Stimulated activated naive B cell treated with anti-CD40 and anti-IgM and Interleukin-4, amounts not matched to agents 10 μg/mL and 1 μg/mL and 100 μg/mL, for 72 hours (primary cell): ENCODE data around the gene GARIN6.
"Not testable (repeated sequence)": the region's sequence is repeated elsewhere in the genome, so short reads cannot be mapped to it uniquely, and the experiment has no call there.

Experiments used
- ATAC-seq, 2 donors: fragments of 150-1000 bp; cut with Tn5 transposase; replicated peaks; 2 replicates each; pipeline ENCODE4 v1.10.0; 2021; ENCODE audit warnings: moderate library complexity in 1 of 2
- DNase-seq: peaks from one replicate; pipeline ENCODE4 v3.0.0; 2021
- H3K27ac Mint-ChIP-seq: one replicate; pipeline ENCODE4 v1.8.0; 2022; ENCODE audit warnings: mild to moderate bottlenecking, mixed read lengths
- H3K27me3 Mint-ChIP-seq, 2 donors: one replicate each; pipeline ENCODE4 v1.8.0; 2022; ENCODE audit warnings: mixed read lengths in 2 of 2
- H3K36me3 Mint-ChIP-seq, 2 donors: one replicate each; pipeline ENCODE4 v1.8.0; 2022; ENCODE audit warnings: mixed read lengths in 2 of 2, mild to moderate bottlenecking in 1 of 2
- H3K4me1 Mint-ChIP-seq, 2 donors: one replicate each; pipeline ENCODE4 v1.8.0; 2022; ENCODE audit warnings: mixed read lengths in 2 of 2, mild to moderate bottlenecking in 1 of 2
- H3K4me3 Mint-ChIP-seq, 2 donors: one replicate each; pipeline ENCODE4 v1.8.0; 2022; ENCODE audit warnings: mild to moderate bottlenecking in 2 of 2, mixed read lengths in 2 of 2, moderate library complexity in 1 of 2
- H3K9me3 Mint-ChIP-seq, 2 donors: one replicate each; pipeline ENCODE4 v1.8.0; 2022; ENCODE audit warnings: mixed read lengths in 2 of 2, mild to moderate bottlenecking in 1 of 2

Gene GARIN6

DNA sequence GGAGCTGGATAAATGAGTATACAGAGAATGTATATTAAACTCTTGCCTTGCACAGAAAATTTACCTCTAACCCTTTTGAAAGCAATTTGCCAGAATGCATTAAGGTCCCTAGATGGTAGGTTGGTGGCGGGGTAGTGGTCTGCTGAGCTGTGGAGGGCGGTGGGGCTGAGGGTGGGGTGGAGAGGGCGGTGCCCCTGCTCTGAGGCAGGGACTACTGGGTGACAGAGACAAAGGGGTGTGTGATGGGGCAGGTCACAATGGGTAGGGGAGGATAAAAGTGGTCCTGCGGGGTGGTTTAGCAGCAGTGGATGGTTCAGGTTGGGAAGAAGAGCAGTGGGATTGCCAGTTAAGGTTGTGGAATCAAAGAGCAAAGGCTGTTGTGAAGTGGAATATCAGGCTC lies at the start of gene GARIN6:
Gene GARIN6 (plus strand): TSS at position 301 of the 400 bp plus-strand sequence. CDS start 422 bp downstream, outside the sequence.
- no peak for DNase-seq
- H3K4me3 Mint-ChIP-seq: no peak within 1 kb of the TSS
- H3K36me3 Mint-ChIP-seq: no peaks in the 10 kb centered on the region
- H3K9me3 Mint-ChIP-seq: peaks cover 0 to 1% of the 10 kb centered on the region in 2 donors
- H3K27ac Mint-ChIP-seq: no peak within 1 kb of the TSS
- H3K4me1 Mint-ChIP-seq: no peaks in the 10 kb centered on the region
- no peak for ATAC-seq
- no peaks in the 10 kb centered on the region for H3K27me3 Mint-ChIP-seq

DNA sequence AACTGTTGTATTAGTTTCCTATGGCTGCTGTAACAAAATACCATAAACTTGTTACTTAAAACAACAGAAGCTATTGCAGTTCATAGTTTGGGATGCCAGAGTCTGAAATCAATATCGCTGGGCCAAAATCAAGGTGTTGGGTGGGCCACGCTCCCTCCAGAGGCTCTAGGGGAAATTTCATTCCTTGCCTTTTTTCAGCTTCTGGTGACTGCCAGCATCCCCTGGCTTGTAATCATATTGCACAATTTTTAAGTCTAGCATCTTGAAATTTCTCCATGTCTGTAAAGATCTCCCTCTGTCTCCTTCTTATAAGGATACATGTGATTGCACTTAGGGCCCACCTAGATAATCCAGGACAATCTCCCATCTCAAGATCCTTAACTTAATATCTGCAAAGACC lies 48.8 kb upstream of the GARIN6 start:
- peaks cover 0 to 2% of the 10 kb centered on the region in 2 donors for H3K9me3 Mint-ChIP-seq
- H3K36me3 Mint-ChIP-seq: no peaks in the 10 kb centered on the region
- ATAC-seq: no peak
- no peaks in the 10 kb centered on the region for H3K27me3 Mint-ChIP-seq
- no peak overlapping the region for H3K27ac Mint-ChIP-seq
- no peak for DNase-seq
- no peaks in the 10 kb centered on the region for H3K4me1 Mint-ChIP-seq
- H3K4me3 Mint-ChIP-seq: no peak overlapping the region

DNA sequence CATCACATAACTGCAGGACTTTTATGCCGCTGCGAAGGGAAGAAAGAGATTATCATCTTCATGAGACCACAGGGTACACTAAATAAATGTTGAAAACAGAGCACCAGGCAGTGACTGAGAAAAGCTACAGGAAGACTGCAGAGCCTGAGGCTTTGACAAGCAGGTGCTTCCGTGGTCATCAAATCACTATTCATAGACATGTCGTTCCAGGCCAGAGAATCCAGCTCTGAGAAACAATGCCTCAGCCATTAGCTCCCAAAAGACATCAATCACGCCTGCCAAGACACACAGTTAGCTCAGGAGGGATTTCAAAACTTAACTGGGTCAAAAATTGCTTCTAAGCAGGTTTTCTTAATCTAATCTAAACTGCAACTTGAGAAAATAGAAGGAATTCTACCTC lies 47.2 kb upstream of the GARIN6 start:
- Mint-ChIP-seq H3K27me3 (no peaks in the 10 kb centered on the region), H3K9me3 (peaks cover 0 to 2% of the 10 kb centered on the region in 2 donors), H3K36me3 (no peaks in the 10 kb centered on the region), H3K4me3 (no peak overlapping the region), H3K27ac (no peak overlapping the region), H3K4me1 (no peaks in the 10 kb centered on the region)
- ATAC-seq: no peak
- no peak for DNase-seq

DNA sequence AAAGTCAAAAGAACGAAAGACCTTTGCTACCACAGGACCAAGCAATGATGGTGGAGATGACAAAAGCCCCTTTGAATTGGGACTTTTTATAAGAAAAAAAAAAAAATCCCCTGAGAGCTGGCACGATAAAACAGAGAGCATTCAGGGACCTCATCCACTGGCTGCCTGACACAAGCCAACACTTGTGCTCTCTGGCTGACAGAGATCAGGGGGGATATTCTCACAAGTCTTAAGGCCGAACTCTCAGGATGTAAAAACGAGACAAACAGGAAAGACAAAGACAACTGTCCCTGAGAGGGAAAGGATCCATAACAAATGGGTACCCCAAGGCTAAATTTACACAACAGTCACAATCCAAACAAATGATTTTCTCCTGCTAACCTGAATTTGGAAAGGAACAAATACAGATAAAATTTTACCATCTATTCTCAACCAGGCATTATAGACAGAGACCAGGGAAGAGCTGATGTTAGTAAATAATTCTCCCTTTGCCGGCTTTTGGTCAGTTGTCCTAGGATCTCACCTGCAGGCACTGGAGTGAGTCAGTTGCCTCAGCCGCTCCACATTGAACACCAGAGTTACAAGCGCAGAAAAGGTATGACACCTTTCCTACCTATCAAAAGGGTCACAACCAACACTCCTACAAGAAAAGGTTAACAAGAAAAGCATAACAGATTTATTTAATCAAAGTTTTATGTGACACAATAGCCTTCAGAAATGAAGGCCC lies 37.9 kb upstream of the GARIN6 start:
- Mint-ChIP-seq H3K27ac (no peak overlapping the region), H3K9me3 (no peaks in the 10 kb centered on the region), H3K36me3 (no peaks in the 10 kb centered on the region), H3K27me3 (no peaks in the 10 kb centered on the region), H3K4me1 (no peaks in the 10 kb centered on the region), H3K4me3 (no peak overlapping the region)
- ATAC-seq: no peak
- no peak for DNase-seq

DNA sequence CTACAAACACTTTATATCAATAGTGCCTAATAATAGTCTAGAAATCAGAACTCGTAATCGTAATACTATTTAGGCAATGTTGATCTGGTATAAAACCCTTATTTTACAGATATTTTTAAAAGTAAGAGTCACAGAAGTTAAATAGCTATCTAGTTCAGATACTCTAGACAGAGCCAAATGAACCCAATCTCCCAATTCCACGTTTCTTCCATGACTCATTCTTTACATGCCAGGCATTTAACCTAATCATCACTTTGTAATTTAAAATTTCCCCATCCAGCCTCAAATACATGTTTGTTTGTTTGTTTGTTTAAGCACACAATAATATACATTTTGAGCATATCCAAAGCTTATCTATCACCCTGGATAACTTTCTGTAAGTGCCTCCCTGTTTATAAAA lies 36.4 kb upstream of the GARIN6 start:
- Mint-ChIP-seq H3K27me3 (no peaks in the 10 kb centered on the region), H3K4me1 (no peaks in the 10 kb centered on the region), H3K4me3 (no peak overlapping the region), H3K9me3 (peaks cover 0 to 4% of the 10 kb centered on the region in 2 donors), H3K36me3 (no peaks in the 10 kb centered on the region), H3K27ac (no peak overlapping the region)
- DNase-seq (no peak), ATAC-seq (no peak)

DNA sequence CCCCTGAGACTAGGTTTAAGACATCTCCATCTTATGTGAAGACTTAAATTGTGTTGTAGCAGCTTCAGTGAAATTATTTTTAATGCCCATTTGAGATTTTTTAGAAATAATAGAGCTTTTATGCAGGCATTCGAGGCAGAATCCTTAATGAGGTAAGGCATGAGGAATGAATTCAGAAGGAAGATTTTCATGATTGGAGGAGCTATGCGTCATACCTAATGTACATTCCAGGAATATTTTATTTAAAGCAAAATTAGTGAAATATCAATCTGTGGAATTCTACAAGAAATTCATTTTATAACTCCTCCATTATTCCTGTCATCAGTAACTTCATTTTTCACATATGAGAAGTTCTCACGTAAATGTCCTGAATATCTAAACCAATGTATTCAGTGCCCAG lies 36.0 kb upstream of the GARIN6 start:
- Mint-ChIP-seq H3K4me1 (no peaks in the 10 kb centered on the region), H3K9me3 (peaks cover 0 to 4% of the 10 kb centered on the region in 2 donors), H3K4me3 (no peak overlapping the region), H3K36me3 (no peaks in the 10 kb centered on the region), H3K27me3 (no peaks in the 10 kb centered on the region), H3K27ac (no peak overlapping the region)
- DNase-seq (no peak), ATAC-seq (no peak)

DNA sequence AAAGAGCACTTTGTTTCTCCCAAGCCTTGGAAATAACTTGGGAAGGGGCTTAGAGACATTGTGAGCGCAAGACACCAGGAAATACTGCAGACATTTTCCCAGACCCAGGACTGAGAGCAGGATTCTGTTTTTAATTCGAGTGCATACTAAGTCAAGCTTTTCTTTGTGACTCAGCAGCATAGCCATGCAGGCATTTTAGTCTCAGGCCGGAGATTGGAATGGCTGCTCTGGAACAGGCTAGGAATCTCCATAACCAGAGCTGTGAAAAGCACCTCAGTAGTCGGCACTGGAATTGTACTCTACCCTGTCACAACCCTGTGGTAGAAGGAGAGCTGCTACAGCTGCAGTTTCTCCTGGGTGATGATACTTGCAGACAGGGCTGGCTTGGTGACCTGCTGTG lies 28.9 kb upstream of the GARIN6 start:
- no peaks in the 10 kb centered on the region for H3K36me3 Mint-ChIP-seq

DNA sequence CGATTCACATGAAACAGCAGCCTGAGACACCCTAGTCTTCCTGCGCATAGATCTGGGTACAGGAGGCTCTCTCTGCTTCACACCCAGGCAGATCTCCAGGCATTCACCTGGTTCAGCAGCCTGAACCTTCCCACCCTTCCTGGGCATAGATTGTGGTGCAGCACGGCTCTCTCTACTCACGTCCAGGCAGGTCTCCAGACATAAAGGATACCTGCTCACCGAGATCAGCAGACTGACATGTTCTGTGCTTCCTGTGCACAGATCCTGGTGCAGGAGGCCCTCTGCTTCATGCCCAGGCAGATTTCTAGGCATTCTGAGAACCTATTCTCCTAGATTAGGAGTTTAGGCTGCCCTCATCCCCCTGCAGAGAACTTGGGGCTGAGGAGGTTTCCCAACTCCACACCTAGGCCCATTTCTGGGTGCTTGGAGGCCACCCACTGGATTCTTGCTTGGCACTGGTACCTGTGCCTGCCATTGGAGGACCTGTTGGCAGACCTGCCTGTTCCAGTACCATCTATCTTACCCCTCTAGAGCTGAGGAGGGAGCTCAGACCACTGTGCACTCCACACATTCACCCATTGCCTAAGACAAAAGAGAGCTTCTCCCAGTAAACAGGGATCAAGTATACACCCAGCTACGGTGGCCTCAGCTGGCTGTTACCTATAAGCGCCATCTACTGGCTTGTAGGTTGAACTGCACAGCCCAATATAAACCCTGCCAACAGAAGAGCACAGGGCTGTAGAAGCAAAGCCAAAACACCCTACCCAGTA lies 28.0 kb upstream of the GARIN6 start:
- DNase-seq (no peak), ATAC-seq (peak; percentile 65 to 67)
- no peaks in the 10 kb centered on the region for H3K27me3 Mint-ChIP-seq
- H3K36me3 Mint-ChIP-seq: no peaks in the 10 kb centered on the region
- H3K9me3 Mint-ChIP-seq: peaks cover 0 to 9% of the 10 kb centered on the region in 2 donors
- no peak overlapping the region for H3K27ac Mint-ChIP-seq
- H3K4me3 Mint-ChIP-seq: no peak overlapping the region
- no peaks in the 10 kb centered on the region for H3K4me1 Mint-ChIP-seq

More for the DNA sequence above, 28.9 kb upstream of the GARIN6 start:
- Mint-ChIP-seq H3K27ac (no peak overlapping the region), H3K9me3 (peaks cover 0 to 9% of the 10 kb centered on the region in 2 donors), H3K27me3 (no peaks in the 10 kb centered on the region), H3K4me3 (no peak overlapping the region), H3K4me1 (no peaks in the 10 kb centered on the region)
- DNase-seq (no peak), ATAC-seq (peak in 1 of 2 donors; percentile 10)

DNA sequence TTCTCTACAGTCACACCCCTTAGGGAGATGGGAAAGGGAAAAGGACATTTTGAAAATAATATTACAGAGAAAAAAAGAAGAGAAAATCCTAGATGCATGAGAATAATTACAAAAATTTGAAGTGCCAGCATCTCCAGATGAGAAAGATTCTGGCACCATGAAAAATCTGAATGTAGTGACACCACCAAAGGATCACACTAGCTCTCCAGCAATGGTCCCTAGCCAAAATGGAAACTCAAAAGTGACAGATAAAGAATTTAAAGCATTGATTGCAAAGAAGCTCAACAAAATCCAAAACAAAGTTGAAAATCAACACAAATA lies 27.4 kb upstream of the GARIN6 start:
- ATAC-seq (no peak), DNase-seq (no peak)
- Mint-ChIP-seq H3K4me1 (no peaks in the 10 kb centered on the region), H3K27me3 (no peaks in the 10 kb centered on the region), H3K36me3 (no peaks in the 10 kb centered on the region), H3K27ac (no peak overlapping the region), H3K9me3 (peaks cover 0 to 9% of the 10 kb centered on the region in 2 donors), H3K4me3 (no peak overlapping the region)

DNA sequence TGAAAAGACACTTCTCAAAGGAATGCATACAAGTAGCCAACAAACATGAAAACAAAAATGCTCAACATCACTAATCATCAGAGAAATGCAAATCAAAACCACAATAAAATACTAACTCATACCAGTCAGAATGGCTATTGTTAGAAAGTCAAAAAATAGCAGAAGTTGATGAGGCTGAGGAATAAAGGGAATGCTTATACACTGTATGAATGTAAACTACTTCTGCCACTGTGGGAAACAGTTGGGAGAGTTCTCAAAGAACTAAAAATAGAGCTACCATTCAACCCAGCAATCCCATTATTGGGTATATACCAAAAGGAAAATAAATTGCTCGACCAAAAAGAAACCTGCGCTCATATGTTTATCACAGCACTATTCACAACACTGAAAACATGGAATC lies 23.0 kb upstream of the GARIN6 start:
- not testable (repeated sequence) for H3K27ac Mint-ChIP-seq, H3K9me3 Mint-ChIP-seq, H3K36me3 Mint-ChIP-seq, ATAC-seq, H3K4me3 Mint-ChIP-seq, H3K4me1 Mint-ChIP-seq, DNase-seq, H3K27me3 Mint-ChIP-seq

DNA sequence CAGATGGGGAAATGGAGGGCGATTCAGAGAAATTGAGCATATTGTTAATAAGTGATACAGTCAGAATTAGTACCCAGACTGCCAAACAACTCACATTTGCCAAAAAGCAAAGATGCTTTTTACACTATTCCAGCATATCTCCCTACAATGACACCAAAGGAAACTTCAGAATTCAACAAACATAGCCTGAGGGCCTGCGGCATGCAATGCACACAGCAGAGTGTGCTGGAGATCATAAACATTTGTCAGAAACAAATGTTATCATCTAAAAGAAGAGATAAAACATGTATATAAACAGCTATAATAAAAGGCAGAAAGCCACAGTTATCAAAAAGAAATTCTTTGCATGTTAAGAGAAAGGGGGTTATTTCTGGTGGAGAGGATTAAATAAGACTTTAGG lies 20.1 kb upstream of the GARIN6 start:
- Mint-ChIP-seq H3K9me3 (peaks cover 0 to 1% of the 10 kb centered on the region in 2 donors), H3K4me1 (no peaks in the 10 kb centered on the region), H3K27me3 (no peaks in the 10 kb centered on the region), H3K27ac (no peak overlapping the region), H3K4me3 (no peak overlapping the region), H3K36me3 (no peaks in the 10 kb centered on the region)
- ATAC-seq: no peak
- no peak for DNase-seq

DNA sequence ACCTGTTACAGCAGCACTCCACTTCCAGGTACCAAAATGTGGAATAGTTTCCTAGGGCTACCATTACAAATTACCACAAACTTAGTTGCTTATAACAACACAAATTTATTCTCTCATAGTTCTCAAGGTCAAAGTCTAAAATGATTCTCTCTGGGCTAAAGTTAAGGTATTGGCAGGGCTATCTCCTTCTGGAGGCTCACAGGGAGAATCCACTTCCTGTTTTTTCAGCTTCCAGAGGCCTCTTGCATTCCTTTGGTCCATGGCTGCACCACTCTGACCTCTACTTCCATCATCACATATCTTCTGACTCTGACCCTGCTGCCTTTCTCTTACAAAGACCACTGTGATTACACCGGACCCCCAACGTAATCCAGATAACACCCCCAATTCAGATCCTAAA lies 2.9 kb upstream of the GARIN6 start:
- peaks cover 0 to 1% of the 10 kb centered on the region in 2 donors for H3K9me3 Mint-ChIP-seq
- ATAC-seq: no peak
- DNase-seq: no peak

DNA sequence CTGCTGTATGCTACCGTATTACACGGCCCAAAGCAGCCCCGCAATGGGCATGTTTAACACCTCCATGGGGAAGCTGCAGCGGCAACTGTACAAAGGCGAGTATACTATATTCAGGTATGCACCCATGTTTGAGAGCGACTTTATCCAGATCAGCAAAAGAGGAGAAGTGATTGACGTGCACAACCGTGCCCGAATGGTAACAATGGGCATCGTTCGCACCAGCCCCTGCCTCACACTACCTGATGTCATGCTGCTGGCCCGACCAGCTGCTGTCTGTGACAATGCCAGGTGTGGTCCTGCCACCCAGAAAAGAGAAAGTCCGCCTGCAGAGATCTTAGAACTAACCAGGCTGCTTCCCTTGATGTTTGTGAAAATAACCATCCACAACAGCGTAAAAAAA lies 630 bp downstream of the GARIN6 start:
- Mint-ChIP-seq H3K4me3 (no peak overlapping the region), H3K9me3 (peaks cover 0 to 1% of the 10 kb centered on the region in 2 donors)
- no peak for ATAC-seq

More for the DNA sequence above, 2.9 kb upstream of the GARIN6 start:
- Mint-ChIP-seq H3K4me3 (no peak overlapping the region), H3K4me1 (no peaks in the 10 kb centered on the region), H3K27me3 (no peaks in the 10 kb centered on the region), H3K36me3 (no peaks in the 10 kb centered on the region), H3K27ac (no peak overlapping the region)

DNA sequence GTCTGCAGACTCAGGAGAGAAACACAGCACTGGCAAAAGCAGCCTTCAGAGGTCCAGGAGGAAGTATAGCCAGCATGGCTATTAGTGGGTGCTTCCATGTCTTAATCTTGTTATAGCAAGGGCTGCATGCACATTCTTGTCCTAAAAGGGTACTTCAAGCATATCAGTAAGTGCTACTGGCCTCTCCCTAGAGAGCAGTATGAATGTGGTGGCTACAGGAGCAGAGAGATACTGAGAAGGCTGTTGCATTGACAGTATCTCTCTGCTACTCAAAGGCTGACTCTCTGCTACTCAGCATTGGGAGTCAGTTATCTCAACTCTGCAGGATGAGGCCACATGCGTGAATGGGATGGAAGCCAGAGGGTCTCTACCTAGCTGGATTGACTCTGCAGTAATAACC lies 2.0 kb downstream of the GARIN6 start:
- Mint-ChIP-seq H3K27ac (no peak overlapping the region), H3K4me3 (no peak overlapping the region), H3K9me3 (no peaks in the 10 kb centered on the region), H3K4me1 (no peaks in the 10 kb centered on the region), H3K27me3 (no peaks in the 10 kb centered on the region), H3K36me3 (no peaks in the 10 kb centered on the region)
- no peak for DNase-seq
- ATAC-seq: no peak

More for the DNA sequence above, 630 bp downstream of the GARIN6 start:
- no peaks in the 10 kb centered on the region for H3K36me3 Mint-ChIP-seq
- H3K27me3 Mint-ChIP-seq: no peaks in the 10 kb centered on the region
- no peak for DNase-seq
- no peaks in the 10 kb centered on the region for H3K4me1 Mint-ChIP-seq
- H3K27ac Mint-ChIP-seq: no peak overlapping the region

DNA sequence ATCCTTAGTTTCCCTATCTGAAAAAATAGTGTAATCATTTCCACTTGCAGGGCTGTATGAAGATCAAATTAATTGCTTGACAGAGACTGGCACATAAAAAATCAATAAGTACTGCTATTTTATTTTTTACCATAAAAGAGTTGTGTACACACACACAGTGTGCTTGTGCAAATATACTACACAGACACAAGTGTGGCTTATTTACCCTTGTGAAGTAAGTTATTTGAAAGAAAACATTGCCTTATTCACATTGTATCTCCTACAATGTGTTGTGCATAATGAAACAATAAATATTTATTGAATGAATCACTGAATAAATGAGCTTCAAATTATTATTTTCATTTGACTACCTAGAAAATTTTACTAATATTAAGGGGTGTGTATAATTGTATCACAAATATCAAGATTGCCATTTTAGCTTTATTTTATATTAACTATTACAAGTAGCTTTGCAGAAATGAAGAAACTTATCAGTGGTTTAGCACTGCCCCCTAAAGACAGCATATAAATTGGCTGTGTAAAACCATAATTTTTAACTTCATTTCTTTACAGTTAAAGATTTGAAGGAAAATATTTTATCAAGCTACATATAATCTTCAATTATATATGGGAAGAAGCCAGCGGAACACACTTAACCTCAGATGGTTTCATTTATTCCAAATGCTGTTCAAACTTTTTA lies 11.3 kb downstream of the GARIN6 start:
- Mint-ChIP-seq H3K9me3 (no peaks in the 10 kb centered on the region), H3K4me1 (no peaks in the 10 kb centered on the region), H3K4me3 (no peak overlapping the region), H3K36me3 (no peaks in the 10 kb centered on the region), H3K27me3 (no peaks in the 10 kb centered on the region), H3K27ac (no peak overlapping the region)
- ATAC-seq: no peak
- no peak for DNase-seq
